Activated B cell treated with CpG ODN at 0.5 μM for 24 hours (primary cell): Measurements from ENCODE around the gene ARMH1. TPM values are rescaled to one million over a fixed set of nuclear protein-coding genes. Genes with fewer than 3 reads are reported as not detected.

Experiments used
- ATAC-seq: fragments of 200-7000 bp; cut with Tn5 transposase; one replicate; pipeline ENCODE4 v1.10.0; 2021; ENCODE audit warnings: low read depth, mild to moderate bottlenecking, moderate library complexity
- CTCF ChIA-PET: fragments of 350-600 bp; sonication (Branson Sonifier 250); formaldehyde crosslinking; loops from one replicate; lab custom pipeline; 2021; ENCODE audit warnings: antibody characterized with exemption; lab: Charles Lee
- POLR2A ChIA-PET: fragments of 350-600 bp; sonication (Branson Sonifier 250); formaldehyde crosslinking; loops from one replicate; lab custom pipeline; 2021; ENCODE audit warnings: antibody characterized with exemption; lab: Charles Lee
- DNase-seq: peaks from one replicate; pipeline ENCODE4 v3.0.0; 2022
- H3K27ac Mint-ChIP-seq: one replicate; pipeline ENCODE4 v1.8.0; 2020; ENCODE audit warnings: mixed read lengths
- H3K27me3 Mint-ChIP-seq: one replicate; pipeline ENCODE4 v1.8.0; 2021; ENCODE audit warnings: mixed read lengths
- H3K36me3 Mint-ChIP-seq: one replicate; pipeline ENCODE4 v1.8.0; 2021; ENCODE audit warnings: low read depth, mixed read lengths
- H3K4me1 Mint-ChIP-seq: one replicate; pipeline ENCODE4 v1.8.0; 2021; ENCODE audit warnings: mixed read lengths
- H3K4me3 Mint-ChIP-seq: one replicate; pipeline ENCODE4 v1.8.0; 2020; ENCODE audit warnings: mild to moderate bottlenecking, mixed read lengths
- H3K9me3 Mint-ChIP-seq: one replicate; pipeline ENCODE4 v1.8.0; 2020; ENCODE audit warnings: mixed read lengths
- CTCF ChIP-seq: fragments of 200-600 bp; IDR thresholded peaks from one replicate; pipeline ENCODE4 v1.8.0; 2022; ENCODE audit warnings: antibody characterized with exemption, mild to moderate bottlenecking
- intact Hi-C: fragments of 100-400 bp; cut with micrococcal nuclease; formaldehyde crosslinking; loops from one replicate; pipeline ENCODE4 v1.15.1; 2024
- total RNA-seq: library from RNA; stranded (reverse); gene quantifications from 2 replicates; pipeline ENCODE4 v1.2.3, GENCODE V29; 2022

ARMH1 gene
- total RNA-seq, 1 donor from 2014 or later = 18.1 TPM

DNA sequence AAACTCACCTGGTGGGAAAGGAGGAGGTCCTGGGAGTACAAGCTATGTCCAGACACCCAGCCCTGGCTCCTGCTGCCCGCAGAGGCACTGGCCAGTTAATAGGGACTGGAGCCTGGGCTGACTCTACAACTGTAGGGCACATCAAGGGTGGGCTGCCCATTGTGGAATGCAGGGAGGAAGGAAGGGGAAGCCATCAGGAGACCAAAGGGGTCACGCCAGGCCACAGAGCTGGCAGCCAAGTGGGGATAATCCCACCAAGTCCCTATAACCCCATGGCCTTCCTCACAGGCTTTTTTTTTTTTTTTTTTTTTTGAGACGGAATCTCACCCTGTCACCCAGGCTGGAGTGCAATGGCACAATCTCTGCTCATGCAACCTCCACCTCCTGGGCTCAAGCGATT is 14.9 kb upstream of the ARMH1 start:
- no peak for TF ChIP-seq CTCF
- ChIA-PET CTCF (no interaction called here), POLR2A (no interaction called here)
- Mint-ChIP-seq H3K27me3 (no peaks in the 10 kb centered on the region), H3K4me1 (peaks cover 7% of the 10 kb centered on the region), H3K27ac (no peak overlapping the region), H3K4me3 (no peak overlapping the region), H3K9me3 (no peaks in the 10 kb centered on the region), H3K36me3 (peaks cover 5% of the 10 kb centered on the region)
- intact Hi-C loops = no loop called here
- no peak for DNase-seq
- no peak for ATAC-seq

- CTCF ChIA-PET = no interaction called here
- Mint-ChIP-seq H3K36me3 (no peaks in the 10 kb centered on the region), H3K9me3 (no peaks in the 10 kb centered on the region), H3K27me3 (no peaks in the 10 kb centered on the region), H3K27ac (no peak overlapping the region), H3K4me3 (no peak overlapping the region), H3K4me1 (peaks cover 13% of the 10 kb centered on the region)
- intact Hi-C loops = no loop called here
- no peak for TF ChIP-seq CTCF
- ATAC-seq (no peak), DNase-seq (no peak)
- POLR2A ChIA-PET = no interaction called here
Observed at GRCh38 chr1:44660176-44660575, 14.3 kb upstream of the ARMH1 start.

GRCh38 chr1:44661781-44662682 is 12.5 kb upstream of the ARMH1 start:
- H3K4me3 Mint-ChIP-seq = no peak overlapping the region
- no peaks in the 10 kb centered on the region for H3K9me3 Mint-ChIP-seq
- TF ChIP-seq CTCF = no peak
- H3K4me1 Mint-ChIP-seq = peaks cover 13% of the 10 kb centered on the region
- POLR2A ChIA-PET = interaction anchor here (0.7 to 1.5 kb wide), 2 partner anchors 12 to 30 kb away, joined by 4 read pairs; partner anchors contain the start of genes ARMH1 and TMEM53
- no peaks in the 10 kb centered on the region for H3K27me3 Mint-ChIP-seq
- intact Hi-C loops = no loop called here
- no peak overlapping the region for H3K27ac Mint-ChIP-seq
- no peaks in the 10 kb centered on the region for H3K36me3 Mint-ChIP-seq
- ATAC-seq (no peak), DNase-seq (no peak)
- CTCF ChIA-PET = interaction anchor here (1.0 kb wide), 1 partner anchor 10 kb away, joined by 3 read pairs; no protein-coding TSS in a partner anchor

- H3K4me1 Mint-ChIP-seq = peaks cover 13% of the 10 kb centered on the region
- ATAC-seq = no peak
- TF ChIP-seq CTCF = no peak
- no peak for DNase-seq
- H3K4me3 Mint-ChIP-seq = no peak overlapping the region
- intact Hi-C loops = no loop called here
- ChIA-PET CTCF (no interaction called here), POLR2A (interaction anchor here (0.7 to 1.5 kb wide), 2 partner anchors 12 to 30 kb away, joined by 4 read pairs; partner anchors contain the start of genes ARMH1 and TMEM53)
- H3K27ac Mint-ChIP-seq = no peak overlapping the region
- no peaks in the 10 kb centered on the region for H3K9me3 Mint-ChIP-seq
- H3K36me3 Mint-ChIP-seq = no peaks in the 10 kb centered on the region
- H3K27me3 Mint-ChIP-seq = no peaks in the 10 kb centered on the region
Observed at GRCh38 chr1:44662683-44663030, 11.9 kb upstream of the ARMH1 start.

DNA sequence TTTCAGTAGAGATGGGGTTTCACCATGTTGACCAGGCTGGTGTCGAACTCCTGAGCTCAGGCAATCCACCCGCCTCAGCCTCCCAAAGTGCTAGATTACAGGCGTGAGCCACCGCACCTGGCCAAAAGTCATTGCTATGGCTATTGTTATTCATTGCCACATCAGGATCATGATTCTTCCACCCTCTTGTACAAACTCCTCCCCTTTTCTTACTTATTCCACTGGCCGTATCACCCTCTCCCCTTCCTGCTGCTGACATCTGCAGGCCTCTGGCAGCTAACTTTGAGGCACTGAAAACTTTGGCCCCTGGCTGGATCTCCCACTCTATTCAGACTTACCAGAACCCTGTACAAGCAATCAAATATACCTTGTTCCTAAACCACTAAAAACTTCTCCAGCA is 11.1 kb upstream of the ARMH1 start:
- H3K9me3 Mint-ChIP-seq = no peaks in the 10 kb centered on the region
- no peaks in the 10 kb centered on the region for H3K36me3 Mint-ChIP-seq
- ChIA-PET CTCF (no interaction called here), POLR2A (interaction anchor here (1.5 kb wide), 1 partner anchor 31 kb away, joined by 4 read pairs; no protein-coding TSS in a partner anchor)
- peaks cover 13% of the 10 kb centered on the region for H3K4me1 Mint-ChIP-seq
- intact Hi-C loops = no loop called here
- TF ChIP-seq CTCF = no peak
- DNase-seq (no peak), ATAC-seq (no peak)
- H3K27ac Mint-ChIP-seq = no peak overlapping the region
- no peak overlapping the region for H3K4me3 Mint-ChIP-seq
- no peaks in the 10 kb centered on the region for H3K27me3 Mint-ChIP-seq
